Cardiac muscle cell (in vitro differentiated cells and primary cell): ENCODE results near the gene HACD1. TPM values are rescaled to one million over a fixed set of nuclear protein-coding genes. Genes with fewer than 3 reads are reported as not detected.

Experiments
- DNase-seq, 2 donors: peaks; one replicate each; pipeline versions ENCODE4 v3.0.0 to v3.0.0-alpha.2; 2010 to 2017; ENCODE audit warnings: low read depth in 1 of 2, low spot score in 1 of 2
- H3K27ac ChIP-seq: fragments of 200-600 bp; sonication (generic); 2 replicates; pipeline ENCODE4 v1.5.1; 2016
- H3K27me3 ChIP-seq: fragments of 200-600 bp; sonication (generic); 2 replicates; pipeline ENCODE4 v1.6.0; 2016; ENCODE audit warnings: control low read depth
- H3K36me3 ChIP-seq: fragments of 200-600 bp; sonication (generic); 2 replicates; pipeline ENCODE4 v1.5.1; 2016; ENCODE audit warnings: control low read depth
- H3K4me1 ChIP-seq: fragments of 200-600 bp; sonication (generic); 2 replicates; pipeline ENCODE4 v1.8.1; 2017; ENCODE audit warnings: low read depth, mild to moderate bottlenecking, mixed run types
- H3K4me3 ChIP-seq: fragments of 200-600 bp; sonication (generic); 2 replicates; pipeline ENCODE4 v1.5.1; 2016; ENCODE audit warnings: mild to moderate bottlenecking
- H3K9me3 ChIP-seq: fragments of 200-600 bp; sonication (generic); 2 replicates; pipeline ENCODE4 v1.5.1; 2017; ENCODE audit warnings: low read depth, mild to moderate bottlenecking, control low read depth
- polyA plus RNA-seq: library from polyadenylated mRNA; unstranded; fragments of >200 nt; fragmentation: Nextera tagmentation; extraction: Ambion mirVana; gene quantifications from 2 replicates; pipeline ENCODE4 v1.2.1, GENCODE V29; 2016
- total RNA-seq: library from RNA; depleted of rRNA; stranded (reverse); fragments of >200 nt; gene quantifications from 2 replicates; pipeline ENCODE4 v1.2.3, GENCODE V29; 2016
- TF ChIP-seq, protein P1 (sequence below): IDR thresholded peaks from 2 replicates; pipeline ENCODE4 v1.5.1; 2012; ENCODE audit warnings: low read depth, mild to moderate bottlenecking, low read length

Gene HACD1
- total and polyA plus RNA-seq, 2 experiments from 2014 or later = 141 to 449 TPM

DNA sequence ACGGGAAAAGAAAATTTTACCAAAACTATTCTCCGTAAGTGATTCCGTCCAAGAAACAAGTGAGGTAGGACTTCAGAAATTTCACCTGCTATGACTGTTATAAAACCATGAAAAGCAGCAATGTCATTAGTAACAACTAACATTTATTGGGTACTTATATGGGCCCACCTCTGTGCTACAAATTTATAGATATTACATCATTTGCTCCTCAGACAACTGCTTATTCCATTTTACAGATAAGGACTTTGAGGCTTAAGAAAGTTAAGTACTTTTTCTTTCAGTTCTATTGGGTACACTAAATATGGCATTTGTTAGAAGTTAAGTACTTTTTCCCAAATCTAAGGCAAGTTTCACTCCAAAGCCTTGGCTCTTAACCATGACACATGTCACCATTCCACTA lies 36.3 kb downstream of the HACD1 start:
- H3K27ac ChIP-seq = no peak overlapping the region
- no peak for DNase-seq
- no peaks in the 10 kb centered on the region for H3K4me1 ChIP-seq
- H3K4me3 ChIP-seq = no peak overlapping the region
- TF ChIP-seq, protein P1, sequence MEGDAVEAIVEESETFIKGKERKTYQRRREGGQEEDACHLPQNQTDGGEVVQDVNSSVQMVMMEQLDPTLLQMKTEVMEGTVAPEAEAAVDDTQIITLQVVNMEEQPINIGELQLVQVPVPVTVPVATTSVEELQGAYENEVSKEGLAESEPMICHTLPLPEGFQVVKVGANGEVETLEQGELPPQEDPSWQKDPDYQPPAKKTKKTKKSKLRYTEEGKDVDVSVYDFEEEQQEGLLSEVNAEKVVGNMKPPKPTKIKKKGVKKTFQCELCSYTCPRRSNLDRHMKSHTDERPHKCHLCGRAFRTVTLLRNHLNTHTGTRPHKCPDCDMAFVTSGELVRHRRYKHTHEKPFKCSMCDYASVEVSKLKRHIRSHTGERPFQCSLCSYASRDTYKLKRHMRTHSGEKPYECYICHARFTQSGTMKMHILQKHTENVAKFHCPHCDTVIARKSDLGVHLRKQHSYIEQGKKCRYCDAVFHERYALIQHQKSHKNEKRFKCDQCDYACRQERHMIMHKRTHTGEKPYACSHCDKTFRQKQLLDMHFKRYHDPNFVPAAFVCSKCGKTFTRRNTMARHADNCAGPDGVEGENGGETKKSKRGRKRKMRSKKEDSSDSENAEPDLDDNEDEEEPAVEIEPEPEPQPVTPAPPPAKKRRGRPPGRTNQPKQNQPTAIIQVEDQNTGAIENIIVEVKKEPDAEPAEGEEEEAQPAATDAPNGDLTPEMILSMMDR = no peak
- H3K36me3 ChIP-seq = no peaks in the 10 kb centered on the region
- no peaks in the 10 kb centered on the region for H3K27me3 ChIP-seq
- no peaks in the 10 kb centered on the region for H3K9me3 ChIP-seq

DNA sequence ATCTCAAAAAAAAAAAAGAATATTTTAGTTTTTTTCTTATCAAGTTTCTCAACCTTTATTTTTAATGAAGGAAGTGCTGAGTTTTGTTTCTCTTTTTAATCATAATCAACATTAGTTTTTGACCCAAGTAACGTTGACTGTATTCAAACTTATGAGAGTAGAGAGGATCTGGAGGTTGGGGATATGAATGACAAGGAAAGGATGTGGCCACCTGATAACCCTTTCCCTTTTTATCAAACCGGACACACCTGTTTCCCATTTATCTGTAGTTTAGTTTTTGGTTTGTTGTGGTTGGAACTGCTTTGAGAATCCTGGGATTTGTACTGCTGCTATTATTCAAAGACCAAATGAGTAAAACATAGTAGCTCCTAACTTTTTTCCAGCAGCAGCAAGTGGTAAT lies 38.6 kb downstream of the HACD1 start:
- H3K27me3 ChIP-seq = no peaks in the 10 kb centered on the region

DNA sequence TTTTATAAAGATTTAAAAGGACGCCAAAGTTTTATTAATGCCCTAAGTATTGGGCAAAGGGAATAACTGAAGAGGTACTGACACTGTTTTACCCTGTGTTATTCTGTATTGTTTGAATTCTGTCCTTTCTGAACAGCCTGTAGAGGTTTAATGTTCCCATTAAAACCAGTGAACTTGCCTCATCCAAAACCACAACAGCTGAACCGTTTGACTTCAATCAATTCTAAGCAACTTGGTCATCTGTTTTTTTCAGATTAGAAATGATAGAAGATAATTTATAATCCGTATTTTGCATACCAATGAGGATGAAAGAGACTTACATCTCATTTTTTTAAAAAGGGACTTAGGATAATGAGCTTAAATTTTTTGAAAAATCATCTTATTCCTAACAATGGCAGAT lies 40.4 kb downstream of the HACD1 start:
- no peaks in the 10 kb centered on the region for H3K9me3 ChIP-seq
- no peak overlapping the region for H3K27ac ChIP-seq
- H3K36me3 ChIP-seq = no peaks in the 10 kb centered on the region
- no peak for DNase-seq
- no peaks in the 10 kb centered on the region for H3K27me3 ChIP-seq
- H3K4me1 ChIP-seq = no peaks in the 10 kb centered on the region
- TF ChIP-seq, protein P1 = no peak
- no peak overlapping the region for H3K4me3 ChIP-seq

More for the DNA sequence above, 38.6 kb downstream of the HACD1 start:
- Histone ChIP-seq H3K4me3 (no peak overlapping the region), H3K27ac (no peak overlapping the region), H3K9me3 (no peaks in the 10 kb centered on the region), H3K4me1 (no peaks in the 10 kb centered on the region), H3K36me3 (no peaks in the 10 kb centered on the region)
- TF ChIP-seq, protein P1 = no peak
- DNase-seq = no peak

DNA sequence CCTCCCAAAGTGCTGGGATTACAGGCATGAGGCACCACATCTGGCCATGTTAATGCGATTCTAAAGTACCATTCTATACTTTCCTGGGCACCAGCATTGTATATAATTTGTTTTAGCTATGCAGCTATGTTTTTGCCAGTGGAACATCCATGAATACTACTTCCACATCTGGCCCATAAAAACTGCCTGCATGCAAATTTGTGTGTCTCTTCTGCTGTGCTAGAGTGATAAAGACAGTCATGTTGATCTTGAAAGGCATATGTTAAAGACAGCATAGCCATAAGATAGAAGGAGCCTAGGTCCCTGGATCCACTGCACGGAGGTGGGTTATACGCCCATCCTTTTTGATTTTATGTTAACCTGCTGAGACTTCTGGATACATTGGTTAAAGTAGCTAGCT lies 52.3 kb downstream of the HACD1 start:
- DNase-seq = no peak
- Histone ChIP-seq H3K4me3 (no peak overlapping the region), H3K27me3 (no peaks in the 10 kb centered on the region), H3K36me3 (no peaks in the 10 kb centered on the region), H3K4me1 (no peaks in the 10 kb centered on the region), H3K9me3 (no peaks in the 10 kb centered on the region), H3K27ac (no peak overlapping the region)
- TF ChIP-seq, protein P1 = no peak

DNA sequence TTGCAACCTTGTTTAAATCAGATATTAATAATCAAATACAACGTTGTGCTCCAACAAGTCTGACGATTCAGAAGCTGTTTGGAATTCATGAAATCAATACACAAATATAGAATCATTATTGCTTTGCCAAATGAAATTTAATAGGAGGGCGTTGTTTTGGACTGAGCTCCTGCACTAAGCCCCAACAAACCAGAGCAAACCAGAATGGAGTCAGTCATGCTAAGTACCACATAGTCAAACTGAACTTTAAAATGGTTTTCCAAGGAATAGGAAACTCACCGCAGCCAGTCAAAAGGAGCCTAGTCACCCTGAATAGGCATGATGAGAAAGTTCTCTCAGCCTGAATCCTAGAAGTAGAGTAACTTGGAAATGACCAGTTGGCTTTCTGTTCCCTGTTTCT lies 53.7 kb downstream of the HACD1 start:
- TF ChIP-seq, protein P1 = no peak
- H3K27ac ChIP-seq = no peak overlapping the region
- H3K4me3 ChIP-seq = no peak overlapping the region
- no peaks in the 10 kb centered on the region for H3K4me1 ChIP-seq
- H3K36me3 ChIP-seq = no peaks in the 10 kb centered on the region
- no peaks in the 10 kb centered on the region for H3K27me3 ChIP-seq
- no peaks in the 10 kb centered on the region for H3K9me3 ChIP-seq
- no peak for DNase-seq

DNA sequence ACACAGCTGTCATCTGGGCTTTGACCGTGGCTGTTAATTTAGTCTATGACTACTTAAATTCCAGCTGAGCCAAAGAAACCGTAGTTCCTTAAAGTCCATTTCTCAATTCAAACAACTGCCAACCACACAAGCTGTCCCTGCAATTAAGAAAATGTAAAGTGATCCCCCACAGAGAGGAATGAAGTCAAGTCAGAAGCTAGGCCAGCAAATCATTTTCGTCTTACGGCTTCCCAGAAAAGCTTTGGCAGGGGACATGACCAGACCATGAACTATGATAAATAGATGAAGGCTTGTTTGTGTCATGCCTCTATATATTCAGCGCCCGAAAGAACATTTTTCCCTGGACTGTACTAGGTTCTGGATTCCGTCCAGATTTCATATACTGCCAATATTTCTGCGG lies 54.6 kb downstream of the HACD1 start:
- no peak overlapping the region for H3K4me3 ChIP-seq
- no peak overlapping the region for H3K27ac ChIP-seq
- H3K4me1 ChIP-seq = no peaks in the 10 kb centered on the region
- TF ChIP-seq, protein P1 = no peak
- peak in 1 of 2 donors; percentile 97 for DNase-seq
- no peaks in the 10 kb centered on the region for H3K27me3 ChIP-seq
- H3K36me3 ChIP-seq = no peaks in the 10 kb centered on the region
- no peaks in the 10 kb centered on the region for H3K9me3 ChIP-seq
